Neutrophil (primary cell): ENCODE data around the gene TEAD4.

Experiments
- H3K27ac ChIP-seq: fragments of 200-600 bp; sonication (generic); 2 replicates; pipeline ENCODE4 v1.5.1; 2016; ENCODE audit warnings: mild to moderate bottlenecking, moderate library complexity
- H3K27me3 ChIP-seq: fragments of 200-600 bp; sonication (generic); 2 replicates; pipeline ENCODE4 v1.6.0; 2016; ENCODE audit warnings: mild to moderate bottlenecking
- H3K36me3 ChIP-seq: fragments of 200-600 bp; sonication (generic); 2 replicates; pipeline ENCODE4 v1.5.1; 2017
- H3K4me1 ChIP-seq, 2 experiments: fragments of 200-600 bp in 1 of 2; sonication (generic) in 1 of 2; 1 replicate in 1 of 2; 2 replicates in 1 of 2; pipeline versions ENCODE4 v1.5.1 to v1.6.1; 2013 to 2016; ENCODE audit warnings: low read depth in 1 of 2, low read length in 1 of 2, mild to moderate bottlenecking in 1 of 2, moderate library complexity in 1 of 2; ENCODE audit not compliant: control insufficient read depth in 1 of 2, insufficient read depth in 1 of 2
- H3K4me3 ChIP-seq, 2 experiments: fragments of 200-600 bp in 1 of 2; sonication (generic) in 1 of 2; 1 replicate in 1 of 2; 2 replicates in 1 of 2; pipeline ENCODE4 v1.5.1; 2013 to 2016; ENCODE audit warnings: low read depth in 1 of 2, low read length in 1 of 2, mild to moderate bottlenecking in 1 of 2, moderate library complexity in 1 of 2
- H3K9me3 ChIP-seq: fragments of 200-600 bp; sonication (generic); 2 replicates; pipeline ENCODE4 v1.5.1; 2016
- TF ChIP-seq, protein P1 (sequence below): fragments of 200-600 bp; sonication (generic); IDR thresholded peaks from 2 replicates; pipeline ENCODE4 v1.5.1; 2016; ENCODE audit warnings: antibody characterized with exemption

Gene TEAD4

DNA sequence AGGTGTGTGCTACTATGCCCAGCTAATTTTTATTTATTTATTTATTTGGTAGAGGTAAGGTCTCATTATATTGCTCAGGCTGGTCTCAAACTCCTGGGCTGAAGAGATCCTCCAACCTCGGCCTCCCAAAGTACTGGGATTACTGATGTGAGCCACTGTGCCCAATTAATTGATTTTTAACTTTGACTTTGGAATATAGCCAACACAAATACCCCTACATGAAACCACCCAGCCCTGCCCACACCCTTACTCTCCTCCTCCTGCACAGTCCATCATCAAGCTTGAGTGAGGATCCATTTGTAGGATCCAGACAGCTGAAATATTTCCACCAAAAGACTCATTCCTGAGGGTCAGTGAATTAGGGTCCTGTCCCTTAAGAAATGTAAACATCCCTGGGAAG is 3.3 kb upstream of the TEAD4 start:
- no peaks in the 10 kb centered on the region for H3K9me3 ChIP-seq
- H3K27ac ChIP-seq: no peak overlapping the region
- no peak overlapping the region for H3K4me3 ChIP-seq
- no peaks in the 10 kb centered on the region for H3K36me3 ChIP-seq
- H3K27me3 ChIP-seq: peaks cover 54% of the 10 kb centered on the region
- TF ChIP-seq, protein P1, sequence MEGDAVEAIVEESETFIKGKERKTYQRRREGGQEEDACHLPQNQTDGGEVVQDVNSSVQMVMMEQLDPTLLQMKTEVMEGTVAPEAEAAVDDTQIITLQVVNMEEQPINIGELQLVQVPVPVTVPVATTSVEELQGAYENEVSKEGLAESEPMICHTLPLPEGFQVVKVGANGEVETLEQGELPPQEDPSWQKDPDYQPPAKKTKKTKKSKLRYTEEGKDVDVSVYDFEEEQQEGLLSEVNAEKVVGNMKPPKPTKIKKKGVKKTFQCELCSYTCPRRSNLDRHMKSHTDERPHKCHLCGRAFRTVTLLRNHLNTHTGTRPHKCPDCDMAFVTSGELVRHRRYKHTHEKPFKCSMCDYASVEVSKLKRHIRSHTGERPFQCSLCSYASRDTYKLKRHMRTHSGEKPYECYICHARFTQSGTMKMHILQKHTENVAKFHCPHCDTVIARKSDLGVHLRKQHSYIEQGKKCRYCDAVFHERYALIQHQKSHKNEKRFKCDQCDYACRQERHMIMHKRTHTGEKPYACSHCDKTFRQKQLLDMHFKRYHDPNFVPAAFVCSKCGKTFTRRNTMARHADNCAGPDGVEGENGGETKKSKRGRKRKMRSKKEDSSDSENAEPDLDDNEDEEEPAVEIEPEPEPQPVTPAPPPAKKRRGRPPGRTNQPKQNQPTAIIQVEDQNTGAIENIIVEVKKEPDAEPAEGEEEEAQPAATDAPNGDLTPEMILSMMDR: no peak
- no peaks in the 10 kb centered on the region for H3K4me1 ChIP-seq

DNA sequence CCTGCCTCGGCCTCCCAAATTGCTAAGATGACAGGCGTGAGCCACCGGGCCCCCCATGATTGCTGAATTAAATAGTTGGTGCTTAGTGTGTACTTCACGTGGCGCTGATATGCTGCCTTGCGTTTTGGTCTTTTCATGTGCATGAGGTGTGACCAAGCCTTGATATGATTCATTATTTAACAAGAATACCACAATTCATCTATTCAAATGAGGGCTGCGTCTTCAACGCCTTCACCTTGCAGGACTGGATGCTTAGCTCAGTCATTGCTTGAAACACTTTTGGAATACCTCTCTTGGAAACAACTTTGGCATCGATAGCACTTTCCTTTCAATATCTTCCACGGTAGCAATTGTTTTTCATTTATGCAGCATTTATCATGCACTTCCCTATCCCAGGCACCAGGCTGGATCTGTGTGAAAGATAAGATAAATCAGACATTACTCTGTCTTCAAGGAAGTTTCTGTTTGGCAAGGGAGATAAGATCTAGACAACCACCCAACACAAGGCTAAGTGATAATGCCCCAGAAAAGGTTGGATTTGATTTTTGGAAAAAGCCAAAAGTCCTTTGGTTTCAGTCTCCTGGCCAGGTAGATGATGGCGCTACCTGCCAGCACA is 1.3 kb upstream of the TEAD4 start:
- Histone ChIP-seq H3K36me3 (no peaks in the 10 kb centered on the region), H3K27ac (no peak overlapping the region), H3K4me1 (no peaks in the 10 kb centered on the region), H3K27me3 (peaks cover 73% of the 10 kb centered on the region), H3K9me3 (no peaks in the 10 kb centered on the region), H3K4me3 (no peak overlapping the region)
- TF ChIP-seq, protein P1: no peak

- Histone ChIP-seq H3K36me3 (no peaks in the 10 kb centered on the region), H3K4me3 (no peak overlapping the region), H3K4me1 (no peaks in the 10 kb centered on the region), H3K9me3 (no peaks in the 10 kb centered on the region), H3K27ac (no peak overlapping the region), H3K27me3 (peaks cover 79% of the 10 kb centered on the region)
- TF ChIP-seq, protein P1: no peak
Observed at GRCh38 chr12:2958432-2959191, 585 bp upstream of the TEAD4 start.

DNA sequence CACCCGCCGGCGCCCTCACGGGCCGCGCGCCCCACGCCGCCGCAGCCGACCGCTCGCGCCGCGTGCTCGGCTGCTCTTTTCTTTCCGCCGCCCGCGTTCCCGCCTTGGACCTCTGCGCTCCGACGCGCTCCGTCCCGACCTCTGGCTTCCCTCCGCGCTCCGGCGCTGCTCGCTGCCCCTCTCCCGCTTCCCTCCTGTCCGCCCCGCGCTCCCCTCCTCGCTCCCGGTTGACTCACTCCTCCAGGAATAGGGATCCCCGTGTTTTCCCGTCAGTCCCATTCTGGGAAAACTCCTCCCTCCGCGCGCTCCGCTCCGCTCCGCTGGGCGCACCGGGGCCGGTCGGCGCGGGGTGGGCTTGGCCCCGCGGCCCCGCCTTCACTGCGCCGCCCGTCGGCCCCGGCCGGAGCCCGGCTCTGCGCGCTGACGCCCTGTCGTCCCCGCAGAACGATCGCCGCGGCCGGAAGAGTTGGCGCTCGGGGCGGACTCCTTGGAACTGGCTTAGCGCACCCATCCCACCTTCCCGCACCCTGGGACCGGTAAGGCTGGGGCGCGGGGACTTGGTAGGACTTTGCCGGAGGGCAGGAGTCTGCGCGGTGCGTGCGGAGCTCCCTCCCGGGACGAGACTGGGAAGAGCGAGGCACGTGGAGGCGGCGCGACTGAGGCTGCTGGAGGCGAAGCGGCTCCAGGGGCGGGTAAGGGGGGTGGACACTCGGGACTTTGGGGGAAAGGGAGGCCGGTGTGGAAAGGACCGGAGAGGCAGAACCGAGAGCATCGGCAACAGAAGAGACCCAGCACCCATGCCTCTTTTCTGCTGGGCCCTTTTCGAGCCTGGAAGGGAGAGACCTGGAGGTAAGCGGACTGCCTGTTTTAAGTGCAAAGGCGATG is 550 bp downstream of the TEAD4 start:
- no peaks in the 10 kb centered on the region for H3K4me1 ChIP-seq
- peaks cover 88% of the 10 kb centered on the region for H3K27me3 ChIP-seq
- H3K27ac ChIP-seq: no peak overlapping the region
- no peaks in the 10 kb centered on the region for H3K9me3 ChIP-seq
- no peak overlapping the region for H3K4me3 ChIP-seq
- TF ChIP-seq, protein P1: no peak
- H3K36me3 ChIP-seq: no peaks in the 10 kb centered on the region

GRCh38 chr12:2960390-2960956 is 1.3 kb downstream of the TEAD4 start:
- TF ChIP-seq, protein P1: no peak
- Histone ChIP-seq H3K9me3 (no peaks in the 10 kb centered on the region), H3K4me1 (no peaks in the 10 kb centered on the region), H3K27me3 (peaks cover 91% of the 10 kb centered on the region), H3K27ac (no peak overlapping the region), H3K36me3 (no peaks in the 10 kb centered on the region), H3K4me3 (no peak overlapping the region)
